Large intestine (tissue), 3 donors: ENCODE results near the gene NNMT. TPM values are rescaled to one million over a fixed set of nuclear protein-coding genes. Genes with fewer than 3 reads are reported as not detected.

Experiments
- DNase-seq, 2 donors: peaks; one replicate each; pipeline versions ENCODE4 v3.0.0 to v3.0.0-alpha.2; 2013
- H3K27ac ChIP-seq: one replicate; pipeline ENCODE4 v1.5.1; 2013; ENCODE audit warnings: low read length
- H3K27me3 ChIP-seq: 2 replicates; pipeline ENCODE4 v1.6.1; 2013; ENCODE audit warnings: low read length; ENCODE audit not compliant: control insufficient read depth, insufficient read depth
- H3K36me3 ChIP-seq: 2 replicates; pipeline ENCODE4 v1.6.1; 2013; ENCODE audit warnings: low read length; ENCODE audit not compliant: control insufficient read depth, insufficient read depth
- H3K4me1 ChIP-seq: one replicate; pipeline ENCODE4 v1.6.1; 2013; ENCODE audit warnings: low read length; ENCODE audit not compliant: control insufficient read depth, insufficient read depth
- H3K4me3 ChIP-seq: one replicate; pipeline ENCODE4 v1.5.1; 2013; ENCODE audit warnings: low read length
- H3K9me3 ChIP-seq: one replicate; pipeline ENCODE4 v1.6.1; 2013; ENCODE audit warnings: mild to moderate bottlenecking, low read depth, low read length, moderate library complexity; ENCODE audit not compliant: control insufficient read depth
- WGBS: methylation state at CpG from one replicate; pipeline ENCODE4 v1.1.5; 2013; ENCODE audit warnings: low lambda C conversion rate; ENCODE audit not compliant: insufficient coverage; 5-methylcytosine and 5-hydroxymethylcytosine counted together
- polyA plus RNA-seq: library from polyadenylated mRNA; unstranded; fragments of 120-200 nt; gene quantifications from one replicate; pipeline ENCODE4 v1.2.1, GENCODE V29; 2013

The NNMT gene
- polyA plus RNA-seq, 1 donor: 4.0 TPM

DNA sequence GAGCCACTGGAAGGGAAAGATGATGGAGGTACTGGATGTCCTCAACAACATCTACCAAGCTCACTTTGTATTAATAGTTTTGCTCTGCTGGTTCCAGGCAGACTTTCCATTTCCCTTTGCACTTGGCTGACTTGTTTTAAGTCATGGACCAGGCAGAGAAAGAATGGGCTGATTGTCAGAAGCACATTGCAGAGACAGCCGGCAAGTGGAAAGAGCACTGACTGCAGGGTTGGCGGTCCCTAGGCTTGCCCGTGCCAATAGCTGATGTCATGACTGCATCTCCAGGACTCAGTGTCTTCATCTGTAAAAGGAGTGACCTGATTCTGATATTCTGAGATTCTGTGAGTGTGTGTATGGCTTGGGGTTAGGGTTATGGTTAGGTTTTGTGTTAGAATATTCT is 20.9 kb upstream of the NNMT start:
- Histone ChIP-seq H3K36me3 (no peaks in the 10 kb centered on the region), H3K4me1 (no peaks in the 10 kb centered on the region), H3K9me3 (no peaks in the 10 kb centered on the region), H3K27me3 (peaks cover 11% of the 10 kb centered on the region), H3K27ac (no peak overlapping the region), H3K4me3 (no peak overlapping the region)
- no CpG with 5 or more reads among the region's 3 CpGs for WGBS
- DNase-seq: no peak

DNA sequence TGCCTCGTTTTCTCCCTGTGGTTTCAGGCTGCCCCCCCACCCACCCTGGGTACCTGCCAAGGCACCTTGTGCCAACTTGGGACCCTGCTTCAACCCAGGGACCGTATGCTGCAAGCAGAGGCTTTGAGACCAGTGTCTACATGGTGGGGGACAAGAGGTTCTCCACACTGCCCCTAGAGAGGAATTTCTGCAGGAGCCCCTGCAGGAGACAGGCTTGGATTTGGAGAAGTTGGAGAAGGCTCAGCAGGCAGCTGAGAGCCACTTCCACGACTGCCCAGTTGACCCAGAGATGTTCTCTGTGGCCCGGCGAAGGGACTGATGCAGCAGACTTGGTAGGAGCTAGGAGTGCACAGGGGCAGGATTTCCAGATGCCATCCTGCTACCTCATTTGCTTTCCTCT is 20.1 kb upstream of the NNMT start:
- H3K27me3 ChIP-seq: peaks cover 11% of the 10 kb centered on the region
- DNase-seq: no peak
- H3K27ac ChIP-seq: no peak overlapping the region
- H3K4me1 ChIP-seq: no peaks in the 10 kb centered on the region
- H3K36me3 ChIP-seq: no peaks in the 10 kb centered on the region
- no peak overlapping the region for H3K4me3 ChIP-seq
- WGBS: no CpG with 5 or more reads among the region's 5 CpGs
- no peaks in the 10 kb centered on the region for H3K9me3 ChIP-seq

DNA sequence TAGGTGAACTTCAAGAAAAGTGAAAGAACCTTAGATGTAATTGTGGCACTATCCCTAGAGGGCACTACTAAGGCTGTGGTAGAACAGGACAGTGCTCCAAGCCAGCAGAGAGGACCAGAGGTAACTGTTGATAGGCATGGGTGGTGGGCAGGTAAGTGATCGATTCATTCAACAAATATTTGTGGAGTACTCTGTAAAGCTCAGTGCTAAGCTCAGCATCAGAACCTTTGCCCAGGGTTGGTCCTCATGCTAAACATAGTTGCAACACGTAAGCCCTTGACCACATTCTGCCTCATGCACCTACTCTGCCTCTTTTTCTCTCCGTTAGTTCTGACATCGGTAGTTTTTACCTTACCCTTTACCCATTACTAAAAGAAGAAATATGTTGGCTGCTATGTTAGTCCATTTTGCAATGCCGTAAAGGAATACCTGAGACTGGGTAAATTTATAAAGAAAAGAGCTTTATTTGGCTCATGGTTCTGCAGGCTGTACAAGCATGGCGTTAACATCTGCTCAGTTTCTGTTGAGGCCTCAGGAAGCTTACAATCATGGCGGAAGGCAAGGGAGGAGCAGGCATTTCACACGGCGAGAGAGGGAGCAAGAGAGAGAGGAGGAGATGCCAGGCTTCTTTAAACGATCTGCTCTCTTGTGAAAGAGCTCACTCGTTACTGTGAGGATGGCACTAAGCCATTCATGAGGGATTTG is 18.4 kb upstream of the NNMT start:
- peaks cover 5% of the 10 kb centered on the region for H3K27me3 ChIP-seq
- H3K36me3 ChIP-seq: no peaks in the 10 kb centered on the region
- 100% methylated on average over 1 of the region's 11 CpGs for WGBS
- H3K4me3 ChIP-seq: no peak overlapping the region
- no peak overlapping the region for H3K27ac ChIP-seq
- no peaks in the 10 kb centered on the region for H3K4me1 ChIP-seq
- no peak for DNase-seq
- no peaks in the 10 kb centered on the region for H3K9me3 ChIP-seq

DNA sequence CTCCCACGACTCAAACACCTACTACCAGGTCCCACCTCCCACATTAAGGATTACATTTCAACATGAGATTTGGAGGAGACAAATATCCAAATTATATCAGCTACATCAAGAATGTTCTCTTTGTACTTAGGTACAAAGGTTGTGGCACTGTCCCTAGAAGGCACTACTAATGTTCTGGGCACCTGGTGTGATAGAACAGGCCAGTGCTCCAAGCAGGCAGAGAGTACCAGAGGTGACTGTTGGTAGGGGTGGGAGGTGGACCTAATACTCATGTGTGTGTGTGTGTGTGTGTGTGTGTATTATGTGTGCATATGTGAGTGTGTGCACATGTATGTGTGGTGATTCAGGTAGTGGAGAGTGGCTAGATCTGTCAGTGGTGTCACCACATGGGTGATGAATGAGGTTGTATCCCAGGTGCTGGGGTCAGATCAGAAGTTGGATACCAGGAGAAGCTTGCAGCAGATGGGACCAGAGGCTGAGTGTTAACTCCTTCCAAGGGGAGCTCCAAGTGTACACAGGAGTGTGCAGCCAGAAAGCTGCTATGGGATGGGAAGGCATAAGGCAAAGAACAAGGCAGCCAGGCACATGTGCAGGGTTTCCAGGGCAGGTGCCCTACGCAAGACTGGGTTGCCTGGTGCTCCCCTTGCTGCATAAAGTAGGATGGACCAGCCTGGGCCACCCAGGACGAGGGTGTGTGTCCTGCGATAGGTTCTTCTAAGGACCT is 17.7 kb upstream of the NNMT start:
- no CpG with 5 or more reads among the region's 4 CpGs for WGBS
- peaks cover 5% of the 10 kb centered on the region for H3K27me3 ChIP-seq

DNA sequence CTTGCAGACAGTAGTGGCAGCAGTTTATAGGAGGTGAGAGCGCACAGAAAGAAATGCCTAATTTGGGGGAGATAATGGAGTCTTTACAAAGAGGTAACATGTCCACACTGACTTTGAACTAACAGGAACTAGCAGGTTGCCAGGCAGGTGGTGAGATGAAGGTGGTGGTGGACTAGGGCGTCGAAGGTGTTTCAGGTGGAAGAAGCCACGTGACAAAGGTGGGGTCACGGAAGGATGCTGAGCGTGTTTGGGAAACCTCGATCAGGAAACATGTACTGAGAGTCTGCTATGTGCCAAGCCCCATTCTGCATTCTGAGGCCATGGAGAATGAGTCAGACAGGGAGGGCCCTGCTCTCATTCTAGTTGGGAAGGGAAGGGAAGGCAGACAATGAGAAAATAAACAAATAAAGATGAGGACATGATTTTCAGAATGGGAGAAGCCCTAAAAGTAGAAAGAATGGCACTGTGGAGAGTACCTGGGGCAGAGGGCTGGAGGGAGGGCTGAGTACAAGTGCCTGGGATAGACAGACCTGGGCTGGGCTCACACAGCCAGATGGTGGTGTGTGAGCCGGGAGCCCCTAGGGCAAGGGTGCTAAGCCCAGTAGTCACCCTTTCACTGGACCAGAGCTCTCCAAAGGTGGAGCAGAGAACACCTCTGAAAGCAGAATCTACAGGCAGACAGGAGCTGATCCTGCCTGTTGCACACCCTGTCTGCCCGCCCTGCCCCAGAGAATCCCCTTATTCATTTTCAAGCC is 16.2 kb upstream of the NNMT start:
- no peak for DNase-seq
- Histone ChIP-seq H3K4me1 (no peaks in the 10 kb centered on the region), H3K9me3 (no peaks in the 10 kb centered on the region), H3K4me3 (no peak overlapping the region), H3K36me3 (no peaks in the 10 kb centered on the region), H3K27me3 (peaks cover 3% of the 10 kb centered on the region), H3K27ac (no peak overlapping the region)
- no CpG with 5 or more reads among the region's 9 CpGs for WGBS

More for the DNA sequence above, 17.7 kb upstream of the NNMT start:
- no peaks in the 10 kb centered on the region for H3K36me3 ChIP-seq
- no peak for DNase-seq
- no peaks in the 10 kb centered on the region for H3K4me1 ChIP-seq
- H3K27ac ChIP-seq: no peak overlapping the region
- H3K4me3 ChIP-seq: no peak overlapping the region
- H3K9me3 ChIP-seq: no peaks in the 10 kb centered on the region

DNA sequence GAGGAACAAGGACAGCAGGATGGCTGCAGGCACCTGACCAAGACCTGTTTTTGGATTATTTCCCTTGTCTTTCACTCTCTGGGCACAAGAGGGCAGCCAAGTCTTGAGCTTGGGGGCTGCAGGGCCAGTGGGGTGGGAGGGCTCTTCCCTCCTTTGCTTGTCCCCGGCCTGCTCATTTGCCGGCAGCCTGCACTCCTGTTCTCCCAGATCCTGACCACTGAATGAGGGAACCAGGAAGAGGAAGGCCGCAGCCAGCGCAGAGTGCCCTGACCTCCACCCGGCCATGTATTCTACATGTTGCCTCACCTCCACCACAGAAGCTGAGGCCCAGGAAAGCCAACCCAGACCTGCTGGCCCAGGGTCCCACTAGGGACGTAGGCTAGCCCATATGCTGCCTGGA is 15.5 kb upstream of the NNMT start:
- H3K9me3 ChIP-seq: no peaks in the 10 kb centered on the region
- H3K36me3 ChIP-seq: no peaks in the 10 kb centered on the region
- no peak overlapping the region for H3K4me3 ChIP-seq
- H3K4me1 ChIP-seq: no peaks in the 10 kb centered on the region
- peak in 1 of 2 donors; percentile 27 for DNase-seq
- no peaks in the 10 kb centered on the region for H3K27me3 ChIP-seq
- no peak overlapping the region for H3K27ac ChIP-seq
- no CpG with 5 or more reads among the region's 6 CpGs for WGBS

DNA sequence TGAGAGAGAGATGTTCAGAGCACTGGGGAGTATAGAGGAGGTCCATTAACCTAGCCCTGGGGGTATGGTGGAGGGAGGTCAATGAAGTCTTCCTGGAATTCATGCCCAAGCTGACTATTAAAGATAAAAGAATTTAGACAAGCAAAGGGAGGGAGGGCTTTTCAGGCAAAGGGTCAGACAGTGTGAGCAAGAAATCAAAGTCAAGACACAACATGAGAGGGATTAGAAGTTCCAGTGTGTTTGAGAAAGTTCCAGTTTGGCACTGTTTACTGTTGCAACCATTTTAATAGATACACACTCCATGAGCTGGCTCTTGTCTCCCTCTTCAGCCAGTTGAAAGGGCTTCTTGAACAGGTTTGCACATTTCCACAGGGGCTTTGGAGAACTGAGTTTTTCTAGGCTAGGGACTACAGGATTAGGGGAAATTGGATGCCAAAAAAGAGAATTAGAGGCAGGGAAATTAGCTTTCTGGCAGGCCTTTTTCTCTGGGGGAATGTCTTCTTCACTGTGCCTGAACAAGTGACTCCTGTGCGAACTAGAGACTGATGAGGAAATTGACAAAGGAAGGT is 14.7 kb upstream of the NNMT start:
- H3K36me3 ChIP-seq: no peaks in the 10 kb centered on the region
- no peaks in the 10 kb centered on the region for H3K4me1 ChIP-seq
- H3K27me3 ChIP-seq: no peaks in the 10 kb centered on the region
- H3K4me3 ChIP-seq: no peak overlapping the region
- no peak for DNase-seq
- no CpG with 5 or more reads among the region's 1 CpG for WGBS
- no peak overlapping the region for H3K27ac ChIP-seq
- no peaks in the 10 kb centered on the region for H3K9me3 ChIP-seq

DNA sequence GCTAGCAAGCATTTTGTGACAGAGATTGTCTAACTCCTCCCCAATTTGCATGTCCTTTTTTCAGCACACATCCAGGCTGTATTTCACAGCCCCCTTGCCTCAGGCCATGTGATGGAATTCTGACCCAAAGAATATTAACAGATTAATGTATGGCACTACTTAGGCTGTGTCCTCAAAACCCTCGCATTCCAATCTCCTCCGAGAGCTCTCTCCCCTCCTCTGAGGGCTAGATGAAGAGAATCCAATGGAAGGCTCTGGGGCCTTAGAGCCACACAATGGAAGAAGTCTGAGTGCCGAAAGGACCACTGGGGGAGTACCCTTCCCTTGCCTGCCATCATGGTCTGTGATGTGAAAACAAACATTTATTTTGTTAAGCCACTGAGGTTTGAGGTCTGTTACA is 13.7 kb upstream of the NNMT start:
- no peak for DNase-seq
- Histone ChIP-seq H3K27me3 (no peaks in the 10 kb centered on the region), H3K36me3 (no peaks in the 10 kb centered on the region), H3K9me3 (no peaks in the 10 kb centered on the region), H3K27ac (no peak overlapping the region), H3K4me1 (no peaks in the 10 kb centered on the region), H3K4me3 (no peak overlapping the region)
- WGBS: no CpG with 5 or more reads among the region's 3 CpGs

DNA sequence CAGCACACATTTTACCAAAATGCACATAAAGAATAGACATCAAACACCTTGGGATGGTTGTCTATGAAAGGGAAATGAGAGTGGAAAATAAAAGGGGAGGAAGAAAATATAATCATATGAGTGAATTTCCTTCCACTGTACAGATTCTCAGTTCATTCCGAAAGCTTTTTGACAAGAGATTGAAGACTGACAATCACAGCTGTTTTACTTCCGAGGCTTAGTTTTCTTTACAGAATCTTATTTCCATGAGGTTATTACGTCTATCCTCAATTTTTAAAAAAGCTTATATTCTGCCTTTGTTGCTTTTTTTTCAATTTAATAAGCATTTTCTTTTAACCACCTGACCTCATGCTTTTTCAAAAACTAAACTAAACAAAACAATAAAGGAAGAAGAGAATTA is 12.8 kb upstream of the NNMT start:
- Histone ChIP-seq H3K27ac (no peak overlapping the region), H3K4me1 (no peaks in the 10 kb centered on the region), H3K4me3 (no peak overlapping the region), H3K27me3 (no peaks in the 10 kb centered on the region), H3K36me3 (no peaks in the 10 kb centered on the region), H3K9me3 (no peaks in the 10 kb centered on the region)
- WGBS: 97% methylated on average over 3 of the region's 3 CpGs
- no peak for DNase-seq

DNA sequence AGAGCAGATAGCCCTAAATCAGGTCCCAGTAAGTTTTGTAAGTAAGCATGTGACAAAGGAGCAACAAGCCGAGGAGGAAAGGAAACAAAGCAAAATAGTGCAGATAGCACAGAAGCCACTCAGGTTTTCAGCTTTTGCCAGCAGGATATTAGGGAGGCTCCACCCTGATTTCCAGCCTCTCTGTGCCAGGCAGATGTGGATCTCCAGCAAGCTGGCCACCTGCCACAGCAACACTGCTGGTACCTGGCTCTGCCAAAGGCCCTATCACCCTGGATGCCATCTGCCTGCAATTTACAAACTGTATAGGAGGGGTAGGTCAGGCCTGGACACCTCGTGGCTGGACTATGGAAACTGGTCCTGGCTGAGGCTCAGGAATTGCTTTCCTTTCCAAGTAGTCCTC is 12.2 kb upstream of the NNMT start:
- H3K36me3 ChIP-seq: no peaks in the 10 kb centered on the region
- DNase-seq: no peak
- H3K9me3 ChIP-seq: no peaks in the 10 kb centered on the region
- H3K27me3 ChIP-seq: no peaks in the 10 kb centered on the region
- no peak overlapping the region for H3K27ac ChIP-seq
- H3K4me1 ChIP-seq: no peaks in the 10 kb centered on the region
- H3K4me3 ChIP-seq: no peak overlapping the region
- WGBS: no CpG with 5 or more reads among the region's 2 CpGs
